ENCODE results near the gene CCNF. TPM values are rescaled to one million over a fixed set of nuclear protein-coding genes. Genes with fewer than 3 reads are reported as not detected.
A peak's percentile ranks its signal among the peaks of the same experiment; 100 is the strongest.

CCNF gene
- total and polyA plus RNA-seq, 12 donors, result 0.71 to 5.4 (median 2.2) TPM

- Histone ChIP-seq H3K9me3 (replicated peaks in 1 of 3) (no peaks in the 10 kb centered on the region), H3K27me3 (no peaks in the 10 kb centered on the region), H3K36me3 (replicated peaks in 1 of 2) (no peaks in the 10 kb centered on the region), H3K27ac (no peak overlapping the region), H3K4me3 (no peak overlapping the region), H3K4me1 (replicated peaks in 1 of 2) (peaks cover 0 to 20% of the 10 kb centered on the region in 2 donors)
- TF ChIP-seq, protein P1, sequence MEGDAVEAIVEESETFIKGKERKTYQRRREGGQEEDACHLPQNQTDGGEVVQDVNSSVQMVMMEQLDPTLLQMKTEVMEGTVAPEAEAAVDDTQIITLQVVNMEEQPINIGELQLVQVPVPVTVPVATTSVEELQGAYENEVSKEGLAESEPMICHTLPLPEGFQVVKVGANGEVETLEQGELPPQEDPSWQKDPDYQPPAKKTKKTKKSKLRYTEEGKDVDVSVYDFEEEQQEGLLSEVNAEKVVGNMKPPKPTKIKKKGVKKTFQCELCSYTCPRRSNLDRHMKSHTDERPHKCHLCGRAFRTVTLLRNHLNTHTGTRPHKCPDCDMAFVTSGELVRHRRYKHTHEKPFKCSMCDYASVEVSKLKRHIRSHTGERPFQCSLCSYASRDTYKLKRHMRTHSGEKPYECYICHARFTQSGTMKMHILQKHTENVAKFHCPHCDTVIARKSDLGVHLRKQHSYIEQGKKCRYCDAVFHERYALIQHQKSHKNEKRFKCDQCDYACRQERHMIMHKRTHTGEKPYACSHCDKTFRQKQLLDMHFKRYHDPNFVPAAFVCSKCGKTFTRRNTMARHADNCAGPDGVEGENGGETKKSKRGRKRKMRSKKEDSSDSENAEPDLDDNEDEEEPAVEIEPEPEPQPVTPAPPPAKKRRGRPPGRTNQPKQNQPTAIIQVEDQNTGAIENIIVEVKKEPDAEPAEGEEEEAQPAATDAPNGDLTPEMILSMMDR (IDR thresholded peaks at IDR 0.05), result no peak
- no peak for TF ChIP-seq POLR2A (IDR thresholded peaks at IDR 0.05)
- 83 to 91% (median 88%) methylated on average over 14 of the region's 14 CpGs for WGBS, 4 donors
- DNase-seq, result no peak
- intact Hi-C loops (cut with DNase I), result loop anchor here in 1 of 2 donors (10.0 kb wide), 1 partner anchor 81 kb away; the partner anchor contains the start of gene CCNF
Measured at GRCh38 chr16:2505695-2506094, 76.4 kb downstream of the CCNF start.

DNA sequence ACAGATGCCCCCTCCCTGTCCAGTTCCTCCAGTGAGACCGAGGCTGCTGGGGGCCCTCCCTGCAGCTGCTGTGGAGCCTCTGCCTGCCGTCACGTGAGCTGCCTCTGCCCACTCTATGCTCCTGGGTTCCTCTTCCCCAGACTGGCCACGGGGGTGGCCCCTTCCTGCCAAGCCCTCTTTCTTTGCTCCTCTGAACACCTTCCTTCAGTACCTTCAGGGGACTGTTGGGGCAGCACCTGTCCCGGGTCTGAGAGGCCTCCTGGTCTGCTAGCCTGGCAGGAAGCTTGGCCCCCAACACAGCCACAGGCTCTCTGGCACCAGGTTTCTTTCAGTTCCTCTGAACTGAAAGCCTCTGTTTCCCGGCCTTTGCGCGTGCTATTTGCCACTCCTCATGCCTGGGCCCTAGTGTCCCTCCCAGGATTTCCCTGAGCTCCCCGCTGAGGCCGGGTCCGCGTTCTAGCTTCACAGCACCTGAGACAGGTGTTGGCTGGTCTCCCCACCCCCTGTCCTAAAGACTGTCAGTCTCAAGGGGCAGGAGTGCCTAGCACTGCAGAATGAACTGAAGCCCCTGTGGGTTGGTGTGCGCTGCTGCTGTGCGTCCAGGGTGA is 77.9 kb downstream of the CCNF start:
- 66 to 84% (median 74%) methylated on average over 12 to 14 of the region's 14 CpGs for WGBS, 4 donors
- DNase-seq, result peak in 1 of 7 donors; percentile 45

DNA sequence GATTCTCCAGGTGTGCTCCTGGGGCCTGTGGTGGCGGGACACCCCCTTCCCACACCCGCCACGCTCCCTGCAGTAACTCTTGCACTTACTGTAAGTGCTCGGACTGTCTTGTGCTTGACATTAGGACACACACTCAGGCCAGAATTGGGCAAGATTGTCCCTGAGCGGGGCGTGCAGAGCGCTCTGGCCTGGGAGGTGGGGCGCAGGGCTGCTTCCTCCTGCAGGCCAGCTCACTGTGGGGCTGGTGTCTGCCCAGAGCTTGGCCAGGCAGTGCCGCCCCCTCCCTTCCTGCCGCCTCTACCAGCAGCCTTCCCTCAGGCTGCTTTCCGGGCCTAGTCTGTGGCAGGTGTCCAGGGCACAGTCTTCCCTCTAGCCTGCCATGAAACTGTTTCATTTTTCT is 78.4 kb downstream of the CCNF start:
- H3K27ac ChIP-seq, result peak overlapping the region in 3 of 5 donors; percentile 52 to 82 (median 71)

More for the DNA sequence above, 77.9 kb downstream of the CCNF start:
- Histone ChIP-seq H3K27ac (peak overlapping the region in 3 of 5 donors; percentile 52 to 82 (median 71)), H3K4me1 (replicated peaks in 1 of 2) (peaks cover 0 to 19% of the 10 kb centered on the region in 2 donors), H3K36me3 (replicated peaks in 1 of 2) (no peaks in the 10 kb centered on the region), H3K4me3 (no peak overlapping the region), H3K27me3 (no peaks in the 10 kb centered on the region), H3K9me3 (replicated peaks in 1 of 3) (no peaks in the 10 kb centered on the region)
- no peak for TF ChIP-seq POLR2A (IDR thresholded peaks at IDR 0.05)
- TF ChIP-seq, protein P1 (IDR thresholded peaks at IDR 0.05), result no peak
- intact Hi-C loops (cut with DNase I), result loop anchor here in 1 of 2 donors (10.0 kb wide), 1 partner anchor 82 kb away; the partner anchor contains the start of gene CCNF

More for the DNA sequence above, 78.4 kb downstream of the CCNF start:
- intact Hi-C loops (cut with DNase I), result loop anchor here in 1 of 2 donors (10.0 kb wide), 1 partner anchor 83 kb away; the partner anchor contains the start of gene CCNF
- Histone ChIP-seq H3K4me3 (no peak overlapping the region), H3K4me1 (replicated peaks in 1 of 2) (peaks cover 0 to 16% of the 10 kb centered on the region in 2 donors), H3K9me3 (replicated peaks in 1 of 3) (no peaks in the 10 kb centered on the region), H3K27me3 (no peaks in the 10 kb centered on the region), H3K36me3 (replicated peaks in 1 of 2) (no peaks in the 10 kb centered on the region)
- WGBS, 4 donors, result 81 to 89% (median 83%) methylated on average over 3 to 11 of the region's 11 CpGs
- TF ChIP-seq POLR2A (IDR thresholded peaks at IDR 0.05), result no peak
- TF ChIP-seq, protein P1 (IDR thresholded peaks at IDR 0.05), result no peak
- DNase-seq, result peak in 3 of 7 donors; percentile 47 to 75 (median 62)

Small RNA genes within 50 kb of the gene (microRNA-seq; reads per million reads assigned to microRNA genes)
- gene MIR6767 (0 reads per million in 3 donors), gene MIR6768 (0 reads per million in 3 donors)

Small RNA genes within 50 kb of the gene (small RNA-seq; reads per million reads assigned to genes)
- gene MIR6768, result 0 reads per million in 2 donors

Other genes with a start within 250 kb of the CCNF start
- gene CASKIN1, start 232.8 kb upstream of the CCNF start, total RNA-seq, result 1 to 10 TPM in 3 of 9 donors, under 1 TPM in 4, not detected in 2; 0.06 to 3.7 (median 0.83) TPM
- gene CASKIN1, start 232.8 kb upstream of the CCNF start, polyA plus RNA-seq, result 1 to 10 TPM in 2 of 3 donors, not detected in 1; 1.4 to 5.2 TPM
- 100 to 1,000 TPM in 1 of 9 donors, 10 to 100 TPM in 8; 31.2 to 116 (median 49.4) TPM for gene MLST8, start 224.0 kb upstream of the CCNF start, total RNA-seq
- 10 to 100 TPM; 21.9 to 96.3 (median 69.1) TPM for gene MLST8, start 224.0 kb upstream of the CCNF start, polyA plus RNA-seq
- 1 to 10 TPM in 7 of 9 donors, under 1 TPM in 2; 0.36 to 6.4 (median 2.7) TPM for gene BRICD5, start 218.6 kb upstream of the CCNF start, total RNA-seq
- 10 to 100 TPM in 1 of 3 donors, 1 to 10 TPM in 1, under 1 TPM in 1; 0.60 to 57.4 (median 8.9) TPM for gene BRICD5, start 218.6 kb upstream of the CCNF start, polyA plus RNA-seq
- 10 to 100 TPM in 6 of 9 donors, 1 to 10 TPM in 3; 8.3 to 24.1 (median 14.3) TPM for gene PGP, start 214.6 kb upstream of the CCNF start, total RNA-seq
- gene PGP, start 214.6 kb upstream of the CCNF start, polyA plus RNA-seq, result 10 to 100 TPM in 2 of 3 donors, 1 to 10 TPM in 1; 8.4 to 20.4 (median 12.8) TPM
- gene E4F1, start 205.9 kb upstream of the CCNF start, total RNA-seq, result 10 to 100 TPM; 18.6 to 37.4 (median 25.4) TPM
- 100 to 1,000 TPM in 1 of 3 donors, 10 to 100 TPM in 1, 1 to 10 TPM in 1; 2.9 to 121 (median 80.0) TPM for gene E4F1, start 205.9 kb upstream of the CCNF start, polyA plus RNA-seq
- gene DNASE1L2, start 193.0 kb upstream of the CCNF start, total RNA-seq, result 1 to 10 TPM in 2 of 9 donors, under 1 TPM in 6, not detected in 1; 0.25 to 2.9 (median 0.72) TPM
- 1 to 10 TPM in 2 of 3 donors, not detected in 1; 2.2 to 6.0 TPM for gene DNASE1L2, start 193.0 kb upstream of the CCNF start, polyA plus RNA-seq
- 10 to 100 TPM; 34.7 to 80.2 (median 57.8) TPM for gene ECI1, start 177.9 kb upstream of the CCNF start, total RNA-seq
- gene ECI1, start 177.9 kb upstream of the CCNF start, polyA plus RNA-seq, result 100 to 1,000 TPM in 1 of 3 donors, 10 to 100 TPM in 1, 1 to 10 TPM in 1; 5.8 to 172 (median 99.0) TPM
- 100 to 1,000 TPM in 8 of 9 donors, 10 to 100 TPM in 1; 83.5 to 176 (median 125) TPM for gene RNPS1, start 161.3 kb upstream of the CCNF start, total RNA-seq
- 100 to 1,000 TPM in 1 of 3 donors, 10 to 100 TPM in 2; 90.2 to 105 (median 93.6) TPM for gene RNPS1, start 161.3 kb upstream of the CCNF start, polyA plus RNA-seq
- gene ABCA3, start 88.7 kb upstream of the CCNF start, total RNA-seq, result 10 to 100 TPM in 8 of 9 donors, 1 to 10 TPM in 1; 3.3 to 30.8 (median 23.4) TPM
- gene ABCA3, start 88.7 kb upstream of the CCNF start, polyA plus RNA-seq, result 10 to 100 TPM; 12.4 to 21.3 (median 12.8) TPM
- gene TEDC2, start 30.7 kb downstream of the CCNF start, total RNA-seq, result 1 to 10 TPM in 7 of 9 donors, under 1 TPM in 2; 0.53 to 8.6 (median 1.6) TPM
- 1 to 10 TPM in 1 of 3 donors, under 1 TPM in 2; 0.33 to 2.5 (median 0.98) TPM for gene TEDC2, start 30.7 kb downstream of the CCNF start, polyA plus RNA-seq
- 1 to 10 TPM in 2 of 9 donors, under 1 TPM in 6, not detected in 1; 0.16 to 1.5 (median 0.30) TPM for gene NTN3, start 41.9 kb downstream of the CCNF start, total RNA-seq
- gene NTN3, start 41.9 kb downstream of the CCNF start, polyA plus RNA-seq, result under 1 TPM in 1 of 3 donors, not detected in 2; 0.88 TPM
- gene TBC1D24, start 45.7 kb downstream of the CCNF start, total RNA-seq, result 10 to 100 TPM in 8 of 9 donors, 1 to 10 TPM in 1; 5.9 to 18.5 (median 14.7) TPM
- gene TBC1D24, start 45.7 kb downstream of the CCNF start, polyA plus RNA-seq, result 10 to 100 TPM in 1 of 3 donors, 1 to 10 TPM in 2; 3.9 to 13.8 (median 4.7) TPM
- 100 to 1,000 TPM in 4 of 9 donors, 10 to 100 TPM in 5; 26.5 to 318 (median 94.3) TPM for gene ATP6V0C, start 84.5 kb downstream of the CCNF start, total RNA-seq
- 100 to 1,000 TPM in 2 of 3 donors, 10 to 100 TPM in 1; 64.4 to 236 (median 172) TPM for gene ATP6V0C, start 84.5 kb downstream of the CCNF start, polyA plus RNA-seq
- 100 to 1,000 TPM in 1 of 9 donors, 10 to 100 TPM in 8; 21.9 to 131 (median 65.2) TPM for gene AMDHD2, start 90.9 kb downstream of the CCNF start, total RNA-seq
- gene AMDHD2, start 90.9 kb downstream of the CCNF start, polyA plus RNA-seq, result 100 to 1,000 TPM in 1 of 3 donors, 10 to 100 TPM in 1, 1 to 10 TPM in 1; 3.1 to 131 (median 54.6) TPM
- under 1 TPM in 1 of 9 donors, not detected in 8; 0.11 TPM for gene CEMP1, start 102.0 kb downstream of the CCNF start, total RNA-seq
- gene CEMP1, start 102.0 kb downstream of the CCNF start, polyA plus RNA-seq, result 1 to 10 TPM in 2 of 3 donors, not detected in 1; 1.3 to 1.4 TPM
- gene PDPK1, start 108.6 kb downstream of the CCNF start, total RNA-seq, result 10 to 100 TPM; 23.9 to 68.0 (median 42.2) TPM
- 10 to 100 TPM; 28.9 to 69.7 (median 31.0) TPM for gene PDPK1, start 108.6 kb downstream of the CCNF start, polyA plus RNA-seq